ENCODE data around the gene CCDC88A.

DNA sequence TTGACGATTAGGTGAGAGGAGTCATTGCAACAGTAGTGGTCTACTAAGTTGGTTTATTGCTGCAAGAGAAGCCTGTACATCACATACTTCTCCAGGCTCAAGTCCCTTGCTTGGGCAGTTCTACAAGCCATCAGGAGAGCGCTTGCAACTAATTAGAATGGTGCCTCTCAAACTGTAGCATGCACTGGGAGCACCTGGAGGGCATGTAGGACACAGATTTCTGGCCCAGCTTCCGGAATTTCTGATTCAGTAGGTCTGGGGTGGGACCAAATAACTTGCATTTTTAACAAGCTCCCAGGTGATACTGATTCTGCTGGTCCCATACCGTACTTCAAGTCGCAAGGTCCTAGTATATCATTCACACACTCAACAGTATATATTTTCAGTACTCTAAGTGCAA is 34.5 kb upstream of the CCDC88A start:
- TF ChIP-seq EZH2 (IDR thresholded peaks at IDR 0.05; ENCODE audit: insufficient read depth, poor library complexity, severe bottlenecking) (no peak), EZH2phosphoT487 (IDR thresholded peaks at IDR 0.05; ENCODE audit: insufficient read depth, low read depth) (no peak)
